ENCODE data around the gene MAP3K19. TPM values are rescaled to one million over a fixed set of nuclear protein-coding genes. Genes with fewer than 3 reads are reported as not detected.

The MAP3K19 gene
- total RNA-seq, 2 donors from 2014 or later = not detected

DNA sequence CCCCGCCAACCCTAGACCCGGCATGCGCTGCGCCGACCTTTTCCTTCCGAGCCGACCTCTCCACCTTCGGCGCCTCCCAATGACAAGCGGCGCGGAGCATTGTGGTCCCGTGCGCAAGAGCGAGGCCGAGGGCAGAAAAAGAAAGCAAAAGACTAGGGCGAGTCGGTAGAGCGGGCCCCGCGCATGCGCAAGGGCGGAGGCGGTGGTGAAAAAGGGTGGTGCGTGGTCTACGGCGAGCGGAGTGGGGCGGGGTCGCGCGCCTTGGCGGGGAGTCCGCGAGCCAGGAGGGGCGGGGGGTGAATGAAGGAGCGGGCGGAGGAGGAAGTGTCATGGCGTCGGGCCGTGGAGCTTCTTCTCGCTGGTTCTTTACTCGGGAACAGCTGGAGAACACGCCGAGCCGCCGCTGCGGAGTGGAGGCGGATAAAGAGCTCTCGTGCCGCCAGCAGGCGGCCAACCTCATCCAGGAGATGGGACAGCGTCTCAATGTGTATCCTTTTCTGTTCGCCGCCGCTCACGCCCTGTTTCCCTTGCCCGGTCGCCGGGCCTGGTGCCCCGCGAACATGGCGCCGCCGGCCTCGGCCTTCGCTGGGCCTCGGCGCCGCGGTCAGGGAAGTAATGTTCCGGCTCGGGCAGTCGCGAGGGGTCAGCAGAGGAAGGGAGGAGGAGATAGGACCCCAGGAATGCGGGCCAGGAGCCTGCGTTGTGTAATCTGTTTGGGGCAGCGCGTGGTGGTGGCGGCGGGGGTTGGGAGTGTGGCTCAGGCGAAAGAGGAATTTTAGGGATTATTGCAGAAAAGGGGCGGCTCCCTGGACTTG is 128.5 kb downstream of the MAP3K19 start, which contains the start of gene CCNT2:
CCNT2 (plus strand) TSS at position 297 of the 815 bp plus-strand sequence; CDS start at position 330, 33 bp downstream.
- DNase-seq (ENCODE audit: low spot score) (peak; percentile 96), ATAC-seq (ENCODE audit: insufficient number of reproducible peaks, low FRiP score, low read depth) (peak; percentile 97)
- H3K4me1 ChIP-seq (ENCODE audit: control insufficient read depth in 1 of 2, low read depth in 2 of 2) = peaks cover 39 to 48% of the 10 kb centered on the region in 2 donors
- peak within 1 kb of the TSS; percentile 80 for H3K4me3 ChIP-seq
- TF ChIP-seq CTCF (IDR thresholded peaks at IDR 0.05) = no peak
- no peaks in the 10 kb centered on the region for H3K9me3 ChIP-seq
- no peaks in the 10 kb centered on the region for H3K36me3 ChIP-seq
- H3K27me3 ChIP-seq (replicated peaks; ENCODE audit: insufficient read depth) = no peaks in the 10 kb centered on the region
- H3K27ac ChIP-seq = peak within 1 kb of the TSS; percentile 92 to 96

GRCh38 chr2:134917888-134918525 is 129.2 kb downstream of the MAP3K19 start:
- peak; percentile 68 for ATAC-seq (ENCODE audit: insufficient number of reproducible peaks, low FRiP score, low read depth)
- H3K36me3 ChIP-seq = no peaks in the 10 kb centered on the region

DNA sequence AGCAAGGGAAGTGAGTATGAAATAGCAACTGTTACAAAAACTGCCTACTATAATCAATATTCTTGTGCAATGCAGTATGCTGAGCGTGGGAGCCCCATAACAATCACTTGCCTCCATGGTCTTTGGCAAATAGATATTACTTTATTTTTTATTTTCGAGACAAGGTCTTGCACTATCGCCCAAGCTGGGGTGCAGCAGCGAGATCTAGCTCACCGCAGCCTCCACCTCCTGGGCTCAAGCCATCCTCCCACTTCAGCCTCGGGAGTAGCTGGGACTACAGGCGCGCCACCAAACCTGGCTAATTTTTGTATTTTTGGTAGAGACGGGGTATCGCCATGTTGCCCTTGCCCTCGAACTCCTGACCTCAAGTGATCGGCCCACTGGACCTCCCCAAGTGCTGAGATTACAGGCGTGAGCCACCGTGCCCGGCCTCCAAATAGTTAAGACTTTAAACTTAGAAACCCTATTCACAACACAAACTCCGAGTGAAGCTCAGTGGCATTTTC is 129.8 kb downstream of the MAP3K19 start:
- ATAC-seq (ENCODE audit: insufficient number of reproducible peaks, low FRiP score, low read depth) (no peak), DNase-seq (ENCODE audit: low spot score) (no peak)
- H3K27me3 ChIP-seq (replicated peaks; ENCODE audit: insufficient read depth) = no peaks in the 10 kb centered on the region
- H3K36me3 ChIP-seq = no peaks in the 10 kb centered on the region
- peak overlapping the region; percentile 80 for H3K4me3 ChIP-seq
- H3K4me1 ChIP-seq (ENCODE audit: control insufficient read depth in 1 of 2, low read depth in 2 of 2) = peaks cover 30 to 37% of the 10 kb centered on the region in 2 donors
- peak overlapping the region; percentile 92 to 96 for H3K27ac ChIP-seq
- H3K9me3 ChIP-seq = no peaks in the 10 kb centered on the region
- TF ChIP-seq CTCF (IDR thresholded peaks at IDR 0.05) = no peak

More at GRCh38 chr2:134917888-134918525, 129.2 kb downstream of the MAP3K19 start:
- DNase-seq (ENCODE audit: low spot score) = peak; percentile 52
- peak overlapping the region; percentile 80 for H3K4me3 ChIP-seq
- H3K4me1 ChIP-seq (ENCODE audit: control insufficient read depth in 1 of 2, low read depth in 2 of 2) = peaks cover 35 to 42% of the 10 kb centered on the region in 2 donors
- H3K9me3 ChIP-seq = no peaks in the 10 kb centered on the region
- no peaks in the 10 kb centered on the region for H3K27me3 ChIP-seq (replicated peaks; ENCODE audit: insufficient read depth)
- H3K27ac ChIP-seq = peak overlapping the region; percentile 92 to 96
- TF ChIP-seq CTCF (IDR thresholded peaks at IDR 0.05) = peak; percentile 23

Other genes starting within 250 kb of the MAP3K19 start
- gene ACMSD, start 208.8 kb downstream of the MAP3K19 start, total RNA-seq = not detected
- gene CCNT2, start 128.6 kb downstream of the MAP3K19 start, total RNA-seq = 10 to 100 TPM; 49.6 to 52.4 TPM
- gene RAB3GAP1, start 4.8 kb upstream of the MAP3K19 start, total RNA-seq = 10 to 100 TPM; 56.0 to 69.4 TPM